Testis (tissue), 3 donors: ENCODE data around the gene C13orf46. TPM values are rescaled to one million over a fixed set of nuclear protein-coding genes. Genes with fewer than 3 reads are reported as not detected.

ENCODE experiments used
- DNase-seq: peaks from one replicate; pipeline ENCODE4 v3.0.0-alpha.2; 2019
- H3K27ac ChIP-seq, 2 donors: fragments of 200-600 bp; sonication (generic); one replicate each; pipeline ENCODE4 v1.5.1; 2019
- H3K27me3 ChIP-seq: fragments of 200-600 bp; sonication (generic); one replicate; pipeline ENCODE4 v1.5.1; 2019
- H3K36me3 ChIP-seq: fragments of 200-600 bp; sonication (generic); one replicate; pipeline ENCODE4 v1.5.1; 2017; ENCODE audit warnings: low read depth; ENCODE audit errors: missing control alignments
- H3K4me1 ChIP-seq: fragments of 200-600 bp; sonication (generic); one replicate; pipeline ENCODE4 v1.5.1; 2019
- H3K4me3 ChIP-seq, 2 donors: fragments of 200-600 bp; sonication (generic); one replicate each; pipeline ENCODE4 v1.5.1; 2017 to 2019
- H3K9me3 ChIP-seq: fragments of 200-600 bp; sonication (generic); one replicate; pipeline ENCODE4 v1.5.1; 2017
- CTCF ChIP-seq, 3 experiments: fragments of 450-650 bp in 2 of 3; fragments of 200-600 bp in 1 of 3; sonication (generic) in 1 of 3; IDR thresholded peaks; one replicate each; pipeline ENCODE4 v1.5.1; 2016 to 2019; ENCODE audit warnings: antibody characterized with exemption in 3 of 3, mild to moderate bottlenecking in 2 of 3, moderate library complexity in 1 of 3
- POLR2A ChIP-seq: fragments of 450-650 bp; IDR thresholded peaks from one replicate; pipeline ENCODE4 v1.6.1; 2017; ENCODE audit warnings: antibody characterized with exemption, mild to moderate bottlenecking, moderate library complexity
- WGBS, 2 donors: methylation state at CpG; one replicate each; pipeline ENCODE4 v1.1.5; 2018; 5-methylcytosine and 5-hydroxymethylcytosine counted together
- intact Hi-C: fragments of 100-400 bp; cut with DNase I; formaldehyde crosslinking; loops from one replicate; pipeline ENCODE4 v1.15.1; 2023; ENCODE audit warnings: low total_unique reads
- polyA plus RNA-seq: library from polyadenylated mRNA; stranded (reverse); fragments of 350-450 nt; fragmentation: Illumina TruSeq; extraction: RNeasy Lipid Tissue Mini Kit (QIAGEN cat#74804); gene quantifications from one replicate; pipeline ENCODE4 v1.2.3, GENCODE V29; 2014; ENCODE audit warnings: low read depth, low replicate concordance; ENCODE audit not compliant: insufficient read depth
- total RNA-seq, 2 donors: library from RNA; depleted of rRNA; stranded (reverse); fragments of >200 nt; gene quantifications; one replicate each; pipeline ENCODE4 v1.2.3, GENCODE V29; 2016

Gene C13orf46
- total and polyA plus RNA-seq, 3 donors from 2014 or later, result 2.9 to 28.4 (median 5.5) TPM

DNA sequence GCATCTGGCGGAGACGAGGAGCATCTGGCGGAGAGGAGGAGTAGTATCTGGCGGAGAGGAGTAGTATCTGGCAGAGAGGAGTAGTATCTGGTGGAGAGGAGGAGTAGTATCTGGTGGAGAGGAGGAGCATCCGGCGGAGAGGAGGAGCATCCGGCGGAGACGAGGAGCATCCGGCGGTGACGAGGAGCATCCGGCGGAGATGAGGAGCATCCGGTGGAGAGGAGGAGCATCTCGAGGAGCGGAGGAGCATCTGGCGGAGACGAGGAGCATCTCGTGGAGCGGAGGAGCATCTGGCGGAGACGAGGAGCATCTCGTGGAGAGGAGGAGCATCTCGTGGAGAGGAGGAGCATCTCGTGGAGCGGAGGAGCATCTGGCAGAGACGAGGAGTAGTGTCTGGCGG is 18.6 kb downstream of the C13orf46 start:
- H3K4me3 ChIP-seq, result no peak overlapping the region
- H3K4me1 ChIP-seq, result peaks cover 5% of the 10 kb centered on the region
- no peaks in the 10 kb centered on the region for H3K27me3 ChIP-seq
- H3K27ac ChIP-seq, result no peak overlapping the region
- H3K36me3 ChIP-seq, result no peaks in the 10 kb centered on the region
- 85 to 94% methylated on average over 29 of the region's 29 CpGs for WGBS, 2 donors
- intact Hi-C loops, result no loop called here
- no peak for DNase-seq
- TF ChIP-seq POLR2A (no peak), CTCF (IDR thresholded peaks at IDR 0.05) (no peak)
- no peaks in the 10 kb centered on the region for H3K9me3 ChIP-seq

GRCh38 chr13:113954046-113954835 is 19.6 kb downstream of the C13orf46 start:
- H3K27me3 ChIP-seq, result no peaks in the 10 kb centered on the region
- H3K4me1 ChIP-seq, result peaks cover 5% of the 10 kb centered on the region
- no peak overlapping the region for H3K27ac ChIP-seq
- intact Hi-C loops, result loop anchor here (5.0 kb wide), 1 partner anchor 273 kb away; no protein-coding TSS in a partner anchor
- DNase-seq, result no peak
- H3K4me3 ChIP-seq, result no peak overlapping the region
- TF ChIP-seq POLR2A (no peak), CTCF (IDR thresholded peaks at IDR 0.05) (no peak)
- WGBS, 2 donors, result 84 to 93% methylated on average over 14 to 20 of the region's 20 CpGs
- no peaks in the 10 kb centered on the region for H3K36me3 ChIP-seq
- no peaks in the 10 kb centered on the region for H3K9me3 ChIP-seq

GRCh38 chr13:113953561-113953960 is 20.3 kb downstream of the C13orf46 start:
- 86 to 94% methylated on average over 12 to 16 of the region's 16 CpGs for WGBS, 2 donors
- no peaks in the 10 kb centered on the region for H3K27me3 ChIP-seq
- intact Hi-C loops, result loop anchor here (5.0 kb wide), 1 partner anchor 274 kb away; no protein-coding TSS in a partner anchor
- H3K9me3 ChIP-seq, result no peaks in the 10 kb centered on the region
- peaks cover 5% of the 10 kb centered on the region for H3K4me1 ChIP-seq
- TF ChIP-seq CTCF (IDR thresholded peaks at IDR 0.05) (no peak), POLR2A (no peak)
- no peak for DNase-seq
- no peak overlapping the region for H3K27ac ChIP-seq
- no peaks in the 10 kb centered on the region for H3K36me3 ChIP-seq
- H3K4me3 ChIP-seq, result no peak overlapping the region

DNA sequence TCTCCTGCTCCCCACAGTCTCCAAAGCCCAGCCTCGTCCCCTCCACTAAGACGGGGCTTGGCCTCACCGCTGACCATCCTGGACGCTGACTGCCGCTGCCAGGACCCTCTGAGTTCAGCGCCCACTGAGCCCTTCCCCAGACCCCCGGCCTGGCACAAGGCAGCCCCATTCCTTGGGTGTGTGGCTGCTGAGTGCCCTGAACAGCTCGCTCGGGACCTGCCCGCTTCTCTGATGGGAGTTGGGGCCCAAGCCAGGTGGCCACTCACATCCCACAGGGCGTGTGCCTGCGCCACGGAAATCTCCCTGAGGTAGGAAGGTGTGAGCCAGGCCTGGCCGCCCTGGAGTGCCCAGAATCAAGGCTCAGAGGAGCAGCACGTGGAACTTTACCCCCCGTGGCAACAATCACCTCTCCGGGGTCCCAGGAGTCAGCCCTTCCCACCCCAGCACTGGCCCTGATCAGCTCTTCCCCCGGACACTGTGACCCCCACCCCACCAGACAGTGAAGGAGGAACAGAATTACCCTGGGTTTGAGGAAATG is 20.8 kb downstream of the C13orf46 start:
- Histone ChIP-seq H3K36me3 (no peaks in the 10 kb centered on the region), H3K9me3 (no peaks in the 10 kb centered on the region), H3K27ac (no peak overlapping the region), H3K4me3 (no peak overlapping the region), H3K4me1 (peaks cover 5% of the 10 kb centered on the region), H3K27me3 (no peaks in the 10 kb centered on the region)
- no peak for TF ChIP-seq CTCF (IDR thresholded peaks at IDR 0.05)
- TF ChIP-seq POLR2A, result no peak
- 95% methylated on average over 16 to 18 of the region's 18 CpGs for WGBS, 2 donors
- DNase-seq, result no peak
- intact Hi-C loops, result loop anchor here (5.0 kb wide), 1 partner anchor 274 kb away; no protein-coding TSS in a partner anchor
